ENCODE results near the gene FRMD4B. TPM values are rescaled to one million over a fixed set of nuclear protein-coding genes. Genes with fewer than 3 reads are reported as not detected.
A peak's percentile ranks its signal among the peaks of the same experiment; 100 is the strongest.

The FRMD4B gene
- total RNA-seq, 2 donors from 2014 or later, result 30.6 to 37.8 TPM

- no peak for TF ChIP-seq CTCF (IDR thresholded peaks at IDR 0.05)
- Histone ChIP-seq H3K4me3 (no peak overlapping the region), H3K27ac (no peak overlapping the region), H3K36me3 (peaks cover 12% of the 10 kb centered on the region), H3K27me3 (no peaks in the 10 kb centered on the region), H3K4me1 (no peaks in the 10 kb centered on the region), H3K9me3 (no peaks in the 10 kb centered on the region)
- DNase-seq (ENCODE audit: low spot score), result no peak
Measured at GRCh38 chr3:69212411-69213160, 173.3 kb downstream of the FRMD4B start.

GRCh38 chr3:69210068-69210730 is 175.7 kb downstream of the FRMD4B start:
- no peak for DNase-seq (ENCODE audit: low spot score)
- Histone ChIP-seq H3K27ac (no peak overlapping the region), H3K4me3 (no peak overlapping the region), H3K4me1 (no peaks in the 10 kb centered on the region), H3K27me3 (no peaks in the 10 kb centered on the region), H3K9me3 (no peaks in the 10 kb centered on the region), H3K36me3 (peaks cover under 1% of the 10 kb centered on the region)
- no peak for TF ChIP-seq CTCF (IDR thresholded peaks at IDR 0.05)

DNA sequence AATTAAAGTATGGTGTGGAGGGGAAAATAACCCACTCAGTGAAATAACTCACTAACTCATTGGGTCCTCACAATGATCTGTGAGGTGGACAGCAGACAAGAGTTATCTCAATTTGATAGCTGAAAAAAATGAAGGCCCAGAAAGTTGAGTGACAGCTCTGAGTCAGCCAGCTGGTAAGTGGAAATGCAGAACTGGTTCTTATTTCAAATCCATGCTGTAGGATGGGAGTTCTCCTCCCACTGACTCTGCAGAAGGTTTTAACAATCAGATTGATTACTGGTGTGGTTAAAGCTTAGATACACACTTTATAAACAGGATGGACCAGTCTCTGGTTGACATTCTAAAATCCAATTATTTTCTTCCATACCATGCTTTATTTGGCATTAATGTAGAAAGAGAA is 176.5 kb downstream of the FRMD4B start:
- Histone ChIP-seq H3K27ac (no peak overlapping the region), H3K27me3 (no peaks in the 10 kb centered on the region), H3K4me3 (no peak overlapping the region), H3K4me1 (peaks cover 0 to 6% of the 10 kb centered on the region in 2 donors), H3K9me3 (no peaks in the 10 kb centered on the region), H3K36me3 (no peaks in the 10 kb centered on the region)
- no peak for DNase-seq (ENCODE audit: low spot score)
- no peak for TF ChIP-seq CTCF (IDR thresholded peaks at IDR 0.05)

DNA sequence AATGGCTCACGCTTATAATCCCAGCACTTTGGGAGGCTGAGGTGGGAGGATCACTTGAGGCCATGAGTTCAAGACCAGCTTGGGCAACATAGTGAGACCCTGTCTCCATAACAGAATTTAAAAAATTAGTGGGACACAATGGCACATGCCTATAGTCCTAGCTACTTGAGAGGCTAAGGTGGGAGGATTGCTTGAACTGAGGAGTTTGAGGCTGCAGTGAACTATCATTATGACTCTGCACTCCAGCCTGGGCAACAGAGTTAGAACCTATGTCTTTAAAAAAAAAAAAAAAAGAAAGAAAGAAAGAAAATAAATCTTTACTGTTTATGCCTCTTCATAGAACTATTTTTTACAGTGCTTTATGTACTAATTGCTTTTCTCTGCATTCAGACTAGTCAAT is 178.9 kb downstream of the FRMD4B start:
- no peak for TF ChIP-seq CTCF (IDR thresholded peaks at IDR 0.05)
- DNase-seq (ENCODE audit: low spot score), result no peak
- no peak overlapping the region for H3K27ac ChIP-seq
- no peak overlapping the region for H3K4me3 ChIP-seq
- H3K4me1 ChIP-seq, result peaks cover 0 to 11% of the 10 kb centered on the region in 2 donors
- H3K27me3 ChIP-seq, result no peaks in the 10 kb centered on the region
- H3K36me3 ChIP-seq, result no peaks in the 10 kb centered on the region
- no peaks in the 10 kb centered on the region for H3K9me3 ChIP-seq

DNA sequence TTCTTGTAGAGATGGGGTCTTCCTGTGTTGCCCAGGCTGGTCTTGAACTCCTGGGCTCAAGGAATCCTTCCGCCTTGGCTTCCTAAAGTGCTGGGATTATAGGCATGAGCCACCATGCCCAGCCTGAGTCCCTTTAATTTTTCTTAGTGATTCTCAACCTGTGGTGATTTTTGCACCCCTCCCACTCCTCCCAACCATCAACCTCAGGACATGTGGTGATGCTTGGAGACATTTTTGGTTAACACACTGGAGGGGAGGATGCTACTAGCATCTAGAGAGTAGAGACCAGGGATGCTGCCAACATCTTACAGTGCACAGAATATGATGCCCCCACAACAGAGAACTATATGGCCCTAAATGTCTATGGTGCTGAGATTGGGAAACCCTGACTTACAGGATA is 180.5 kb downstream of the FRMD4B start:
- H3K36me3 ChIP-seq, result no peaks in the 10 kb centered on the region
- TF ChIP-seq CTCF (IDR thresholded peaks at IDR 0.05), result no peak
- no peak for DNase-seq (ENCODE audit: low spot score)
- peaks cover 0 to 19% of the 10 kb centered on the region in 2 donors for H3K4me1 ChIP-seq
- H3K4me3 ChIP-seq, result no peak overlapping the region
- peak overlapping the region; percentile 25 to 55 for H3K27ac ChIP-seq
- H3K9me3 ChIP-seq, result no peaks in the 10 kb centered on the region
- H3K27me3 ChIP-seq, result no peaks in the 10 kb centered on the region
